HG03432 (cell line): Measurements from ENCODE around the gene OVOL3.
"Not testable (repeated sequence)": the region's sequence is repeated elsewhere in the genome, so short reads cannot be mapped to it uniquely, and the experiment has no call there.

ENCODE experiments used
- ATAC-seq: cut with Tn5 transposase; IDR thresholded peaks from one replicate; pipeline ENCODE4 v1.9.1; 2021; ENCODE audit warnings: mild to moderate bottlenecking, moderate library complexity; ENCODE audit not compliant: unreplicated experiment

OVOL3 gene

GRCh38 chr19:36110487-36111199, at the start of gene OVOL3:
TSS of gene OVOL3 (plus strand) at chr19:36111143. CDS start at chr19:36111203, 60 bp downstream.
- no peak for ATAC-seq

- ATAC-seq, result no peak
Observed at GRCh38 chr19:36061367-36061766, 49.6 kb upstream of the OVOL3 start.

- no peak for ATAC-seq
Observed at GRCh38 chr19:36064826-36065225, 46.1 kb upstream of the OVOL3 start.

- ATAC-seq, result no peak
Observed at GRCh38 chr19:36067681-36068080, 43.3 kb upstream of the OVOL3 start.

DNA sequence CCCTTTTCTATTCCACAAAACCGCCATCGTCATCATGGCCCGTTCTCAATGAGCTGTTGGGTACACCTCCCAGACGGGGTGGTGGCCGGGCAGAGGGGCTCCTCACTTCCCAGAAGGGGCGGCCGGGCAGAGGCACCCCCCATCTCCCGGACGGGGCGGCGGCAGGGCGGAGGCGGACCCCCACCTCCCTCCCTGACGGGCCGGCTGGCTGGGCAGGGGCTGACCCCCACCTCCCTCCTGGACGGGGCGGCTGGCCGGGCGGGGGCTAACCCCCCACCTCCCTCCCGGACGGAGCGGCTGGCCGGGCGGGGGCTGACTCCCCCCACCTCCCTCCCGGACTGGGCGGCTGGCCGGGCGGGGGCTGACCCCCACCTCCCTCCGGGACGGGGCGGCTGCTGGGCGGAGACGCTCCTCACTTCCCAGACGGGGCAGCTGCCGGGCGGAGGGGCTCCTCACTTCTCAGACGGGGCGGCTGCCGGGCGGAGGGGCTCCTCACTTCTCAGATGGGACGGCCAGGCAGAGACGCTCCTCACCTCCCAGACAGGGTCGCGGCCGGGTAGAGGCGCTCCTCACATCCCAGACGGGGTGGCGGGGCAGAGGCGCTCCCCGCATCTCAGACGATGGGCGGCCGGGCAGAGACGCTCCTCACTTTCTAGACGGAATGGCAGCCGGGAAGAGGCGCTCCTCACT, 42.0 kb upstream of the OVOL3 start:
- not testable (repeated sequence) for ATAC-seq

DNA sequence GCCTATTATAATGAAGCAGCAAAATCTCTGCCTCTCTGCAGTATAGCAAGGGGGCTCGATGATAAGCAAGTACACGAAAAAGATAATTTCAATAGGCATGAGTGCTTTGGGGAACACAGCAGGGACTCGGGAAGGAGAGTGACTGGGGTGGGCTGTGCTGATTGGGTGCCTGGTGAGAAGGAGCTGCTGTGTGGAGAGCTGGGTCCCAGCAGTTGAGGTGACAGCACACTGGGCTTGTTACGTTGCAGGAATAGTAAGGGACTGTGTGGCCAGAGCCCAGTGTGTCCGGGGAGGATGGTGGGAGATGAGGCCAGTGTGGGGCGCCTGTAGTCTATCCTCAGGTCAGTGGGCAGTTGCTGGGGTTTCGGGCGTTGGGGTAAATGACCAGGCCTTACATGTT, 38.9 kb upstream of the OVOL3 start:
- no peak for ATAC-seq

GRCh38 chr19:36073121-36073876, 37.6 kb upstream of the OVOL3 start:
- no peak for ATAC-seq

DNA sequence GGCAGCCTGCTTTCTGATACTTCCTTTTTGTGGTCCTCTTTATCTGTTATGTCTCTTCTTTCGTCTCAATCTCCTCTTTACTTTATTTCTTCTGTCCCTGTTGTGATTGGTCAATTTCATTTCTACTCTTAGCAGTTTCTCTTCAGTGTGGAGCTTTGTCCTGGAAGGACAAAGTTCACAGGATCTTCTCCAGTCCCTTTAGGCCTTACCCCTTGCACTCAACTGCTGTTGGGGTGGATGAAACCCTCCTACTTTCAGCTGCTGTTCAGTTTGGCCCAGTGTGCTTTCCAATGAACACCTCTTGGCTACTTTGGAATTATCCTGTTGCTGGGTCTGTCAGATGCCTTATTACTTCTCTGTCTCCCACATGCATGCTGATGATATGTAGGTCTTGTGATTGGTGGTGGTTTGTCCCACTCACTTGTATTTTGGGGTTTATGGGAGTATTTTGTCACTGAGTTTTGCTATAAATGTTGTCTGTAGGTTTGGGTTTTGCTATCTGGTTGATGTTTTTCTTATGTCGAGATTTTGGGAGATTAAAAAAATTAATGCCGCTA, 31.5 kb upstream of the OVOL3 start:
- no peak for ATAC-seq

DNA sequence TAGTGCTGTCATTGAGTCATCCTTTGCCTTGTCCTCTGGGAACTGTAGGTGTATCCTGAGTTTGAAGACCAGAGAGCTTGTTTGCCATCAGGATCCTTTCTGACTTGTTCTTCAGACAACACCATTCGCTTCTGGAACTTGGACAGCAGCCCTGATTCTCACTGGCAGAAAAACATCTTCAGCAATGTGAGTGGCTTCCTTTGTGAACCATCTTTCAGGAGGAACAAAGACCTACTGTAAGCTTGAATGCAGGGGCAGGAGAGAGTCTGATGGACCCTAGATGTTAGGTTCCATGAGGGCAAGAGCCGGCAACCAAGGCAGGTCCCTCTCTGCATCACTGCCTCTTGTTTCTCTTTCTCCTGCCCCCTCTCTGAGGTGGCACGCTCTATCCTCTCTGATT, 29.6 kb upstream of the OVOL3 start:
- ATAC-seq, result no peak

DNA sequence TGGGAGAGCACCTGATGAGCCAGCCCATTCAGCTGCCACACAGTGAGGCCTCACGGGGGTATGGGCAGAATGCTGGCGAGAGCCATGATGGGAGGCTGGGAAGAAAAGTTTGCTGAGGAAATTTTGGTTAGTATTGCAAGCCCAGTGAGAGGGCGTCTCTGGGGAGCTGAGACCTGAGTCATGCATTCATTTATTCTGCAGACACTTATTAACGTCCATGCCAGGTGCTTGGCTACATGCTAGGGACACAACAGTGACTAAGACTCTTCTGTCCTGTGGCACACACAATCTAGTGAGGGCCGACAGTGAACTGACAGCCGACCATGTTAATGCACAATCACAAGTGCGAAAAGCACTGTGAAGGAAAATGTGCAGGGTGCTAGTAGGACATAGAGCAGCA, 29.0 kb upstream of the OVOL3 start:
- ATAC-seq, result no peak

DNA sequence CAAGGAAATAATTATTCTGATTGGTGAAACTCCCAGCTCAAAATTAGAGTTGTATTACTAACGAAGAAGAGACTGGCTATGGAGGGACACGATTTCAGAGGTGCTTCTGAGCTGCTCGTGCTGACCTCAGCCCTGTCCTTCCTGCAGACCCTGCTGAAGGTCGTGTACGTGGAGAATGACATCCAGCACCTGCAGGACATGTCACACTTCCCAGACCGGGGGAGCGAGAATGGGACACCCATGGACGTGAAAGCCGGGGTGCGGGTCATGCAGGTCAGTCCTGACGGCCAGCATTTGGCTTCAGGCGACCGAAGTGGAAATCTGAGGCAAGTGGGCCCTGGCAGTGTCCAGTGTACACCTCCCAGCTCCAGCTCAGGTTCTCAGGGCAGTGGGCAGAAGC, 28.0 kb upstream of the OVOL3 start:
- ATAC-seq, result no peak

- ATAC-seq, result no peak
Observed at GRCh38 chr19:36084231-36085009, 26.5 kb upstream of the OVOL3 start.

GRCh38 chr19:36086326-36086725, 24.6 kb upstream of the OVOL3 start:
- no peak for ATAC-seq

- ATAC-seq, result no peak
Observed at GRCh38 chr19:36089847-36090246, 21.1 kb upstream of the OVOL3 start.

- no peak for ATAC-seq
Observed at GRCh38 chr19:36090910-36091695, 19.8 kb upstream of the OVOL3 start.

DNA sequence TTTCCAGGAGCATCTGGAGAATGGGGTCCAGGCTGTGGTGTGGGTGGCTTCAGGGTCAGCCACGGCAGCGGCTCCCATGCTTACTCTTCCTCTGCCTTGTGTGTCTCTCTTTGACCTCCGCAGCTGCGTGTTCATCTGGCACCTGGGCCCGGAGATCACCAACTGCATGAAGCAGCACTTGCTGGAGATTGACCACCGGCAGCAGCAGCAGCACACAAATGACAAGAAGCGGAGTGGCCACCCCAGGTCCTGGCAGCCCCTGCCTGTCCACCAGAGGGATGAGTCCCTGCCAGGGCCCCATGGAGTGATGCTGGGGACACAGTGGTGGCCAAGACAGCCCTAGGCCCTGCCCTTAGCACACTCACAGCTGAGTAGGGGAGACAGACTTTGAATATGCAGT, 18.4 kb upstream of the OVOL3 start:
- ATAC-seq, result no peak

- no peak for ATAC-seq
Observed at GRCh38 chr19:36093146-36093662, 17.7 kb upstream of the OVOL3 start.

GRCh38 chr19:36093687-36094086, 17.3 kb upstream of the OVOL3 start:
- no peak for ATAC-seq

GRCh38 chr19:36097036-36097435, 13.9 kb upstream of the OVOL3 start:
- no peak for ATAC-seq
